ENCODE measurements around the gene MFN2. TPM values are rescaled to one million over a fixed set of nuclear protein-coding genes. Genes with fewer than 3 reads are reported as not detected.
"Not testable (repeated sequence)": the region's sequence is repeated elsewhere in the genome, so short reads cannot be mapped to it uniquely, and the experiment has no call there.

MFN2 gene
- total and polyA plus RNA-seq, 2 of the 8 experiments (the other 6 are each of a cell fraction or from before 2014, with no cell fraction given) = 34.0 to 62.5 TPM

- H3K4me2 ChIP-seq (ENCODE audit: insufficient read depth in 1 of 2, low read depth in 2 of 2, low read length in 2 of 2); H3K79me1 ChIP-seq (ENCODE audit: low read depth, low read length); H3K9ac ChIP-seq (replicated peaks in 1 of 4; ENCODE audit: extremely low read depth in 1 of 4, low read depth in 3 of 4, low read length in 3 of 4); H3K18ac ChIP-seq (ENCODE audit: extremely low read depth, low read length); H3K4ac ChIP-seq (replicated peaks; ENCODE audit: insufficient read length, low read depth, low read length); H3K56ac ChIP-seq (replicated peaks; ENCODE audit: insufficient read length, low read depth, low read length); H2BK5ac ChIP-seq (ENCODE audit: low read depth, low read length); H2AK5ac ChIP-seq (ENCODE audit: low read depth, low read length); H3K36me3 ChIP-seq (ENCODE audit: control insufficient read depth in 2 of 4, insufficient read depth in 4 of 4, low read length in 3 of 4); H4K20me1 ChIP-seq (replicated peaks in 1 of 2; ENCODE audit: control insufficient read depth in 1 of 2, insufficient read depth in 2 of 2, low read length in 2 of 2); H3K23me2 ChIP-seq (ENCODE audit: low read depth, low read length); H3K27ac ChIP-seq (ENCODE audit: low read depth, low read length); H3K9me3 ChIP-seq (ENCODE audit: insufficient read depth in 2 of 2, low read depth in 1 of 2, low read length in 1 of 2); H3K4me1 ChIP-seq (replicated peaks in 1 of 4; ENCODE audit: control insufficient read depth in 3 of 4, insufficient read depth in 4 of 4, low read length in 3 of 4); H4K5ac ChIP-seq (ENCODE audit: insufficient read length, low read depth, low read length); H2BK12ac ChIP-seq (ENCODE audit: low read depth, low read length); H3K14ac ChIP-seq (ENCODE audit: insufficient read length); H3K23ac ChIP-seq (ENCODE audit: insufficient read length); H4K8ac ChIP-seq (ENCODE audit: extremely low read depth, insufficient read depth, low read length); DNase-seq (ENCODE audit: low read depth in 1 of 2, low spot score in 2 of 2); H3K4me3 ChIP-seq (ENCODE audit: extremely low read depth in 1 of 4, insufficient read depth in 2 of 4, low read depth in 3 of 4, low read length in 4 of 4); H3K27me3 ChIP-seq (replicated peaks in 1 of 4; ENCODE audit: control insufficient read depth in 3 of 4, extremely low read depth in 1 of 4, insufficient read depth in 3 of 4, low read length in 3 of 4); H2AFZ ChIP-seq (ENCODE audit: low read length); H2BK120ac ChIP-seq (replicated peaks; ENCODE audit: low read depth, low read length); H4K91ac ChIP-seq (replicated peaks; ENCODE audit: insufficient read length, low read length); H3K79me2 ChIP-seq (ENCODE audit: control insufficient read depth in 1 of 2, insufficient read depth in 2 of 2, low read length in 2 of 2); H2BK15ac ChIP-seq (ENCODE audit: low read length); H2BK20ac ChIP-seq (ENCODE audit: low read length); FAIRE-seq: not testable (repeated sequence)
- 91% methylated on average over 14 of the region's 15 CpGs; no CpG with 5 or more reads in 1 of the 2 experiments for WGBS, 2 experiments (ENCODE audit: extremely low coverage in 1 of 2, insufficient coverage in 1 of 2, insufficient read length in 1 of 2, insufficient replicate concordance in 2 of 2, low coverage in 1 of 2, low lambda C conversion rate in 2 of 2, missing lambda C conversion rate in 1 of 2)
- ChIA-PET POLR2A (ENCODE audit: partially characterized antibody) (interaction anchor here (3.2 kb wide), 1 partner anchor 13 kb away, joined by 13 read pairs; no protein-coding TSS in a partner anchor), CTCF (ENCODE audit: partially characterized antibody) (interaction anchor here (0.6 to 4.9 kb wide), 4 partner anchors 8 to 207 kb away, joined by 3 to 23 read pairs (median 4); no protein-coding TSS in a partner anchor)
These were observed 64.1 kb downstream of the MFN2 start for GRCh38 chr1:12044187-12044877.

Data from H1 (cell line).